22Rv1 (cell line): ENCODE data around the gene MPZL2.

ENCODE experiments used
- ZFX ChIP-seq: fragments of 450-650 bp; IDR thresholded peaks from 2 replicates; pipeline ENCODE4 v1.6.1; 2017; ENCODE audit warnings: antibody characterized with exemption, borderline replicate concordance
- TF ChIP-seq, protein P1 (sequence below): fragments of 450-650 bp; IDR thresholded peaks from 2 replicates; pipeline ENCODE4 v1.5.1; 2017; ENCODE audit warnings: mild to moderate bottlenecking

DNA sequence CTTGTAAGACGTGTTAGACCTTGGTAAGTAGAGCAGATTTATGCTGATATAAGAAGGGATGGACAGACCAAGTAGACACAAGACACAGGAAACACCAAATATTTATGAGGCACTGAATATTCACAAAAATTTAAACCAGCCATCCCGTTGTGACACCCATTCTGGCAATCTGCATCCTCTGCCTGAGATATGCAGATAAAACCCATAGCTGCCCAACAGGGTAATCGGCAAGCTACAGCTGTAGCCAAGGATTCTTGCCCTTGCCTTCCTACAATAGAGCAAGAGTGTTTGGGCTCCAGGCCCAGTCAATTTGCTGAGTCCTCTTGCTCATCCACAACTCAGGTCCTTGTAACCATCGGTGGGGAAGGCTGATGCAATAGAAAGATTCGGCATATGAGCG is 18.5 kb upstream of the MPZL2 start:
- TF ChIP-seq, protein P1, sequence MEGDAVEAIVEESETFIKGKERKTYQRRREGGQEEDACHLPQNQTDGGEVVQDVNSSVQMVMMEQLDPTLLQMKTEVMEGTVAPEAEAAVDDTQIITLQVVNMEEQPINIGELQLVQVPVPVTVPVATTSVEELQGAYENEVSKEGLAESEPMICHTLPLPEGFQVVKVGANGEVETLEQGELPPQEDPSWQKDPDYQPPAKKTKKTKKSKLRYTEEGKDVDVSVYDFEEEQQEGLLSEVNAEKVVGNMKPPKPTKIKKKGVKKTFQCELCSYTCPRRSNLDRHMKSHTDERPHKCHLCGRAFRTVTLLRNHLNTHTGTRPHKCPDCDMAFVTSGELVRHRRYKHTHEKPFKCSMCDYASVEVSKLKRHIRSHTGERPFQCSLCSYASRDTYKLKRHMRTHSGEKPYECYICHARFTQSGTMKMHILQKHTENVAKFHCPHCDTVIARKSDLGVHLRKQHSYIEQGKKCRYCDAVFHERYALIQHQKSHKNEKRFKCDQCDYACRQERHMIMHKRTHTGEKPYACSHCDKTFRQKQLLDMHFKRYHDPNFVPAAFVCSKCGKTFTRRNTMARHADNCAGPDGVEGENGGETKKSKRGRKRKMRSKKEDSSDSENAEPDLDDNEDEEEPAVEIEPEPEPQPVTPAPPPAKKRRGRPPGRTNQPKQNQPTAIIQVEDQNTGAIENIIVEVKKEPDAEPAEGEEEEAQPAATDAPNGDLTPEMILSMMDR: no peak
- no peak for TF ChIP-seq ZFX
